A673 (cell line): ENCODE measurements around the gene CSNK1G2. TPM values are rescaled to one million over a fixed set of nuclear protein-coding genes. Genes with fewer than 3 reads are reported as not detected.

ENCODE experiments used
- BruUV-seq: library from RNA; stranded (reverse); fragments of 400-500 nt; replicated peaks from 2 replicates; lab custom pipeline; 2021; lab: Mats Ljungman, UMichigan
- CTCF ChIA-PET: fragments of 300-600 bp; sonication (Branson Sonifier 250); formaldehyde crosslinking; loops from one replicate; lab custom pipeline; 2022; ENCODE audit warnings: antibody characterized with exemption; lab: Charles Lee
- POLR2A ChIA-PET: fragments of 300-600 bp; sonication (Branson Sonifier 250); formaldehyde crosslinking; loops from one replicate; lab custom pipeline; 2022; ENCODE audit warnings: antibody characterized with exemption; ENCODE audit not compliant: low non-redundant PET; lab: Charles Lee
- DNase-seq: peaks from one replicate; pipeline ENCODE4 v3.0.0-alpha.2; 2015; ENCODE audit warnings: low spot score
- H3K27ac ChIP-seq: fragments of 200-600 bp; sonication (generic); 2 replicates; pipeline ENCODE4 v1.5.1; 2016; ENCODE audit warnings: mixed run types, low read depth, mild to moderate bottlenecking, mixed read lengths, antibody characterized with exemption, low read length; ENCODE audit not compliant: poor library complexity, severe bottlenecking
- H3K27me3 ChIP-seq: fragments of 200-600 bp; sonication (generic); replicated peaks from 2 replicates; pipeline ENCODE4 v1.6.1; 2017; ENCODE audit warnings: mixed run types, low read depth, mild to moderate bottlenecking, mixed read lengths, antibody characterized with exemption, low read length; ENCODE audit not compliant: insufficient read depth, poor library complexity
- H3K36me3 ChIP-seq: fragments of 200-600 bp; sonication (generic); 2 replicates; pipeline ENCODE4 v1.6.1; 2016; ENCODE audit warnings: mixed run types, mild to moderate bottlenecking, mixed read lengths, antibody characterized with exemption, low read length; ENCODE audit not compliant: insufficient read depth, poor library complexity, severe bottlenecking
- H3K4me1 ChIP-seq: fragments of 200-600 bp; sonication (generic); 2 replicates; pipeline ENCODE4 v1.6.1; 2017; ENCODE audit warnings: mixed run types, mild to moderate bottlenecking, mixed read lengths, antibody characterized with exemption, low read length; ENCODE audit not compliant: insufficient read depth, poor library complexity, severe bottlenecking
- H3K4me3 ChIP-seq: fragments of 200-600 bp; sonication (generic); 2 replicates; pipeline ENCODE4 v1.5.1; 2016; ENCODE audit warnings: low read depth, mixed run types, mild to moderate bottlenecking, mixed read lengths, low read length; ENCODE audit not compliant: poor library complexity, severe bottlenecking
- H3K9me3 ChIP-seq: fragments of 200-600 bp; sonication (generic); 2 replicates; pipeline ENCODE4 v1.6.1; 2016; ENCODE audit warnings: mixed run types, low read depth, mild to moderate bottlenecking, mixed read lengths, antibody characterized with exemption, low read length; ENCODE audit not compliant: poor library complexity, severe bottlenecking
- EZH2 ChIP-seq: fragments of 200-600 bp; sonication (generic); IDR thresholded peaks from 2 replicates; pipeline ENCODE4 v1.6.1; 2017; ENCODE audit warnings: borderline replicate concordance, low read depth, mild to moderate bottlenecking, mixed read lengths, antibody characterized with exemption, low read length; ENCODE audit not compliant: poor library complexity, severe bottlenecking
- intact Hi-C: fragments of 100-400 bp; cut with micrococcal nuclease; formaldehyde crosslinking; loops from one replicate; pipeline ENCODE4 v1.10.0; 2022; ENCODE audit not compliant: unreplicated experiment
- total RNA-seq: library from RNA; stranded (reverse); gene quantifications from 2 replicates; pipeline ENCODE4 v1.2.3, GENCODE V29; 2021
- TF ChIP-seq, protein P1 (sequence below): fragments of 300-800, 200-600 bp; sonication (generic); conservative IDR thresholded peaks from 2 replicates; pipeline ENCODE4 v1.5.1; 2017; ENCODE audit warnings: low read depth, mild to moderate bottlenecking, antibody characterized with exemption, low read length, moderate library complexity, mixed read lengths

CSNK1G2 gene
- total RNA-seq, 1 experiment from 2014 or later = 108 TPM

DNA sequence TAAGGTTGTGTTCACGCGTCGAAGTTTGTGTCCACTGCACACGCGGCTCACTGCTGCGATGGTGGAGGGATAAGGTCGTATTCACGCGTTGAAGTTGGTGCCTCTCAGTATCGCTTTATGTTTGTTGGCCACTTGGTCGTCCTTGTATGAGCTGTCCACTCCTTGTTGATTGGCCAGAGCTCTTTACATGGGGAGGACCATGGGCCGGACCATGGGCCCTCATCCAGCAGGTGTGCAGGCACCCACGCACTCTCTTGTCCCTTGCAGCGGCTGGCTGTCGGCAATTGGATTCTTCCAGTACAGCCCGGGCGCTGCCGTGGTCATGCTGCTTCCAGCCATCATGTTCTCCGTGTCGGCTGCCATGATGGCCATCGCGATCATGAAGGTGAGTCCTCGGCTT lies 18.2 kb upstream of the CSNK1G2 start:
- ChIA-PET POLR2A (no interaction called here), CTCF (no interaction called here)
- H3K27ac ChIP-seq = no peak overlapping the region
- no TSS peak for BruUV-seq
- TF ChIP-seq, protein P1, sequence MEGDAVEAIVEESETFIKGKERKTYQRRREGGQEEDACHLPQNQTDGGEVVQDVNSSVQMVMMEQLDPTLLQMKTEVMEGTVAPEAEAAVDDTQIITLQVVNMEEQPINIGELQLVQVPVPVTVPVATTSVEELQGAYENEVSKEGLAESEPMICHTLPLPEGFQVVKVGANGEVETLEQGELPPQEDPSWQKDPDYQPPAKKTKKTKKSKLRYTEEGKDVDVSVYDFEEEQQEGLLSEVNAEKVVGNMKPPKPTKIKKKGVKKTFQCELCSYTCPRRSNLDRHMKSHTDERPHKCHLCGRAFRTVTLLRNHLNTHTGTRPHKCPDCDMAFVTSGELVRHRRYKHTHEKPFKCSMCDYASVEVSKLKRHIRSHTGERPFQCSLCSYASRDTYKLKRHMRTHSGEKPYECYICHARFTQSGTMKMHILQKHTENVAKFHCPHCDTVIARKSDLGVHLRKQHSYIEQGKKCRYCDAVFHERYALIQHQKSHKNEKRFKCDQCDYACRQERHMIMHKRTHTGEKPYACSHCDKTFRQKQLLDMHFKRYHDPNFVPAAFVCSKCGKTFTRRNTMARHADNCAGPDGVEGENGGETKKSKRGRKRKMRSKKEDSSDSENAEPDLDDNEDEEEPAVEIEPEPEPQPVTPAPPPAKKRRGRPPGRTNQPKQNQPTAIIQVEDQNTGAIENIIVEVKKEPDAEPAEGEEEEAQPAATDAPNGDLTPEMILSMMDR = no peak
- TF ChIP-seq EZH2 = no peak
- H3K4me1 ChIP-seq = no peaks in the 10 kb centered on the region
- H3K9me3 ChIP-seq = no peaks in the 10 kb centered on the region
- no peak for DNase-seq
- intact Hi-C loops = no loop called here
- peaks cover 42% of the 10 kb centered on the region for H3K36me3 ChIP-seq
- no peak overlapping the region for H3K4me3 ChIP-seq
- H3K27me3 ChIP-seq = no peaks in the 10 kb centered on the region

DNA sequence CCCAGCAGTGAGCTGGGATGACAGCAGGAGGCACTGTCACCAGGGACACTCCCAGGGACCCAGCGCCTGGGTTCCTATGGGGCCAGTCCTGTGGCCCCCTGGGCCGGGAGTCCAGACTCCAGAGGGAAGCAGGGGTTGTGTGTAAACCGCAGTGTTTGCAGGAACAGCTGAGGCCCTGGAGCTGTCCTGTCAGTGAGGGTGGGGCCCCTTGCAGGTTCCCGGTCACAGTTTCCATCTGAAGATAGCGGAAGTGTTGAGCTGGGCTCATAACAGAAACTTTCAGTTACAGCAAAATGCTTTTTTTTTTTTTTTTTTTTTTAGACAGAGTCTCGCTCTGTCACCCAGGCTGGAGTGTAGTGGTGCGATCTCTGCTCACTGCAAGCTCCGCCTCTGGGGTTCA lies 17.7 kb upstream of the CSNK1G2 start:
- no TSS peak for BruUV-seq

DNA sequence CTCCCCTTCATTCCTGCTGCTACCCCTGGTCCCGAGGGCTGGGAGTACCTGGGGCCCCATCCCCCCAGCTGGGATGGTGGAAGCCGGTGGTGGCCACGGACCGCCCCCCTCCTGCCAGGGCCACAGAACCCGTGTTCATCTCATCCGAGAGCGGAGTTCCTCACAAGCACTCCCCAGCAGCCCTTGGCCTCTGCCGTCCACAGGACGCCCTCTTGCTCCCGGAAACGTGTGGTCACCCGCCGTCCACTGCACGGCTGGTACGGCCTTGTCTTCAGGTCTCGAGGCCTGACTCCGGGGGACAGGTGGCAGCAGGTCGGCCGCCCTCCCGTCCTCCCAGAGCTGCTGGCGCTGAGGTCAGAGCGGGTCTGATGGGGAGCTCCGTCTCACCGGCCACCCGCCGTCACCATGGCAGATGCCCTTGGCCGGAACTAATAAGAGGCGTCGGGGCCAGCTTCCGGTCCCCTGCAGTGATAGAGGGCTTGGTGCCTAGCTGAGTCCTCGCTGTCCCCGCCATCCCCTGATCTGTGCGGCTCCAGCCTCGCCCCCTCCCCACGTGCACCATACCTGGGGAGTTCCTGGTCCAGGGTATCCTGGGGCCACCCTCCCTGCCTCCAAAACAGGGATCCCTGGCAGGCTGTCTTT lies 16.5 kb upstream of the CSNK1G2 start:
- ChIA-PET CTCF (no interaction called here), POLR2A (no interaction called here)
- H3K4me1 ChIP-seq = no peaks in the 10 kb centered on the region
- no peak overlapping the region for H3K4me3 ChIP-seq
- BruUV-seq = no TSS peak
- no peaks in the 10 kb centered on the region for H3K9me3 ChIP-seq
- no peak overlapping the region for H3K27ac ChIP-seq
- DNase-seq = no peak
- TF ChIP-seq, protein P1 = no peak
- no peak for TF ChIP-seq EZH2
- no peaks in the 10 kb centered on the region for H3K27me3 ChIP-seq
- intact Hi-C loops = no loop called here
- peaks cover 30% of the 10 kb centered on the region for H3K36me3 ChIP-seq

More for the DNA sequence above, 17.7 kb upstream of the CSNK1G2 start:
- no peak for TF ChIP-seq EZH2
- TF ChIP-seq, protein P1 = no peak
- no peak overlapping the region for H3K4me3 ChIP-seq
- DNase-seq = no peak
- CTCF ChIA-PET = no interaction called here
- POLR2A ChIA-PET = no interaction called here
- intact Hi-C loops = no loop called here
- no peak overlapping the region for H3K27ac ChIP-seq
- peaks cover 37% of the 10 kb centered on the region for H3K36me3 ChIP-seq
- no peaks in the 10 kb centered on the region for H3K9me3 ChIP-seq
- H3K4me1 ChIP-seq = no peaks in the 10 kb centered on the region
- no peaks in the 10 kb centered on the region for H3K27me3 ChIP-seq
